GM18505 (cell line): ENCODE measurements around the gene KCNH1.
"Not testable (repeated sequence)": the region's sequence is repeated elsewhere in the genome, so short reads cannot be mapped to it uniquely, and the experiment has no call there.

ENCODE experiments used
- ATAC-seq: cut with Tn5 transposase; IDR thresholded peaks from one replicate; pipeline ENCODE4 v1.9.1; 2021; ENCODE audit not compliant: unreplicated experiment
- POLR2A ChIP-seq: IDR thresholded peaks from 4 replicates; pipeline ENCODE4 v1.6.1; 2011; ENCODE audit warnings: borderline replicate concordance; ENCODE audit not compliant: insufficient read depth, insufficient read length; ENCODE audit errors: extremely low read depth

KCNH1 gene

GRCh38 chr1:210676539-210676938, 457.4 kb downstream of the KCNH1 start:
- TF ChIP-seq POLR2A = no peak
- ATAC-seq = no peak

GRCh38 chr1:210674151-210674550, 459.8 kb downstream of the KCNH1 start:
- TF ChIP-seq POLR2A = no peak
- no peak for ATAC-seq

GRCh38 chr1:210669951-210670350, 464.0 kb downstream of the KCNH1 start:
- TF ChIP-seq POLR2A = no peak
- no peak for ATAC-seq

GRCh38 chr1:210663730-210664573, 470.0 kb downstream of the KCNH1 start:
- no peak for TF ChIP-seq POLR2A
- ATAC-seq = no peak

GRCh38 chr1:210662291-210663050, 471.5 kb downstream of the KCNH1 start:
- no peak for TF ChIP-seq POLR2A
- no peak for ATAC-seq

- ATAC-seq = not testable (repeated sequence)
These were observed 472.4 kb downstream of the KCNH1 start for GRCh38 chr1:210661520-210661919.

- no peak for ATAC-seq
- no peak for TF ChIP-seq POLR2A
These were observed 476.1 kb downstream of the KCNH1 start for GRCh38 chr1:210657806-210658205.

GRCh38 chr1:210655511-210655910, 478.4 kb downstream of the KCNH1 start:
- no peak for TF ChIP-seq POLR2A
- ATAC-seq = no peak

GRCh38 chr1:210654176-210654981, 479.6 kb downstream of the KCNH1 start:
- TF ChIP-seq POLR2A = no peak
- no peak for ATAC-seq

- TF ChIP-seq POLR2A = no peak
- no peak for ATAC-seq
These were observed 480.2 kb downstream of the KCNH1 start for GRCh38 chr1:210653771-210654170.

- no peak for ATAC-seq
- no peak for TF ChIP-seq POLR2A
These were observed 481.5 kb downstream of the KCNH1 start for GRCh38 chr1:210652329-210652954.

GRCh38 chr1:210650403-210650802, 483.5 kb downstream of the KCNH1 start:
- ATAC-seq = no peak
- TF ChIP-seq POLR2A = no peak
